Mucosa of rectum (tissue), 2 donors: ENCODE measurements around the gene PALLD.
A peak's percentile ranks its signal among the peaks of the same experiment; 100 is the strongest.

ENCODE experiments used
- H3K27ac ChIP-seq, 2 donors: one replicate each; pipeline ENCODE4 v1.7.0; 2013; ENCODE audit warnings: inconsistent platforms in 2 of 2, low read depth in 2 of 2, low read length in 2 of 2
- H3K27me3 ChIP-seq, 2 donors: one replicate each; pipeline ENCODE4 v1.7.0; 2013; ENCODE audit warnings: low read length in 2 of 2; ENCODE audit not compliant: control insufficient read depth in 2 of 2, insufficient read depth in 2 of 2
- H3K36me3 ChIP-seq, 2 donors: one replicate each; pipeline ENCODE4 v1.7.0; 2013; ENCODE audit warnings: low read length in 2 of 2; ENCODE audit not compliant: control insufficient read depth in 2 of 2, insufficient read depth in 2 of 2
- H3K4me1 ChIP-seq, 2 donors: one replicate each; pipeline ENCODE4 v1.7.0; 2013; ENCODE audit warnings: low read length in 2 of 2, mild to moderate bottlenecking in 1 of 2; ENCODE audit not compliant: control insufficient read depth in 2 of 2, insufficient read depth in 2 of 2
- H3K4me3 ChIP-seq, 2 donors: one replicate each; pipeline ENCODE4 v1.7.0; 2013; ENCODE audit warnings: low read length in 2 of 2
- H3K9ac ChIP-seq, 2 donors: one replicate each; pipeline ENCODE4 v1.7.0; 2013; ENCODE audit warnings: low read length in 2 of 2, low read depth in 1 of 2, mild to moderate bottlenecking in 1 of 2
- H3K9me3 ChIP-seq, 2 donors: one replicate each; pipeline ENCODE4 v1.7.0; 2013; ENCODE audit warnings: low read length in 2 of 2; ENCODE audit not compliant: control insufficient read depth in 2 of 2
- donor health status: healthy.
- donor health status: Normal muscosa, but diverticular disease.

PALLD gene

GRCh38 chr4:168857009-168857408, 360.2 kb downstream of the PALLD start:
- no peak overlapping the region for H3K4me3 ChIP-seq
- no peaks in the 10 kb centered on the region for H3K9me3 ChIP-seq
- H3K36me3 ChIP-seq = peaks cover 2 to 4% of the 10 kb centered on the region in 2 donors
- peaks cover 0 to 3% of the 10 kb centered on the region in 2 donors for H3K4me1 ChIP-seq
- no peak overlapping the region for H3K9ac ChIP-seq
- no peaks in the 10 kb centered on the region for H3K27me3 ChIP-seq
- peak overlapping the region in 1 of 2 donors; percentile 21 for H3K27ac ChIP-seq

DNA sequence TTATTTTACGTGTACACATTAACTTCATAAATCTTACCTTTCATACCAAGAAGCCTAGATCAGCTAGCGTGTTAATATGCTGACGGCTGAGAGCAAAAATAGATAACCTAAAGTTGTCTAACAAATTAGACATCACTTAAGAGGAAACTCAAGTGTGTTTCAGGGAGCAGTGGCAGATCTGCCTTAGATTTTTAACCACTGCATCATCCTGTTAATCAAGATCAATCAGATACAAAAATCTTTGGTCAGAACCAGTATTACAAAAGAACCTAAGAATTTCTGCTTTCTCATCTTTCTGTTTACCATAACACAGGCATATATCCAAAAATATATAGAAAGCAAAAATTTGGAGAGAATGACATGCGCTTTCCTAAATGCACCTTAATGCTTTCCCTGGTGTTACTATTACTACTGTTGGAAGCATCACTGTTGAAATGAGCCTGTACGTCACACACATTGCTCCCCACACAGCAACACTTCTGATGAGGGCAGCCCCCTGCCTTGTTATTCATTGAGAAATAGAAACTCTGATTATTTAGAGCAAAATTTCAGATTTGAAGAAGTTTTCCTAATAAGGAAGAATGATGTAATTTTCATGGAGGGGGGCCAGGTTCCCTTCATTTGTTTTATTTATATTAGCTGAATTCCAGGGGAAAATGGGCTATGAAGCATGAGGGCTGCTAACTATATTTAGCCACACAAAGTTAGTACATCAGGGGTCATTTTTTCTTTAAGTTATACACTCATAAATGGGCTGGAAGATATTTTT, 360.9 kb downstream of the PALLD start:
- H3K36me3 ChIP-seq = peaks cover 2 to 4% of the 10 kb centered on the region in 2 donors
- H3K27me3 ChIP-seq = no peaks in the 10 kb centered on the region
- no peak overlapping the region for H3K4me3 ChIP-seq
- peaks cover 0 to 3% of the 10 kb centered on the region in 2 donors for H3K4me1 ChIP-seq
- H3K9ac ChIP-seq = no peak overlapping the region
- H3K9me3 ChIP-seq = no peaks in the 10 kb centered on the region
- H3K27ac ChIP-seq = peak overlapping the region in 1 of 2 donors; percentile 65

GRCh38 chr4:168859100-168859499, 362.2 kb downstream of the PALLD start:
- peak overlapping the region in 1 of 2 donors; percentile 24 for H3K27ac ChIP-seq
- no peaks in the 10 kb centered on the region for H3K9me3 ChIP-seq
- H3K4me3 ChIP-seq = no peak overlapping the region
- H3K9ac ChIP-seq = no peak overlapping the region
- no peaks in the 10 kb centered on the region for H3K4me1 ChIP-seq
- H3K27me3 ChIP-seq = no peaks in the 10 kb centered on the region
- H3K36me3 ChIP-seq = peaks cover 2 to 4% of the 10 kb centered on the region in 2 donors

DNA sequence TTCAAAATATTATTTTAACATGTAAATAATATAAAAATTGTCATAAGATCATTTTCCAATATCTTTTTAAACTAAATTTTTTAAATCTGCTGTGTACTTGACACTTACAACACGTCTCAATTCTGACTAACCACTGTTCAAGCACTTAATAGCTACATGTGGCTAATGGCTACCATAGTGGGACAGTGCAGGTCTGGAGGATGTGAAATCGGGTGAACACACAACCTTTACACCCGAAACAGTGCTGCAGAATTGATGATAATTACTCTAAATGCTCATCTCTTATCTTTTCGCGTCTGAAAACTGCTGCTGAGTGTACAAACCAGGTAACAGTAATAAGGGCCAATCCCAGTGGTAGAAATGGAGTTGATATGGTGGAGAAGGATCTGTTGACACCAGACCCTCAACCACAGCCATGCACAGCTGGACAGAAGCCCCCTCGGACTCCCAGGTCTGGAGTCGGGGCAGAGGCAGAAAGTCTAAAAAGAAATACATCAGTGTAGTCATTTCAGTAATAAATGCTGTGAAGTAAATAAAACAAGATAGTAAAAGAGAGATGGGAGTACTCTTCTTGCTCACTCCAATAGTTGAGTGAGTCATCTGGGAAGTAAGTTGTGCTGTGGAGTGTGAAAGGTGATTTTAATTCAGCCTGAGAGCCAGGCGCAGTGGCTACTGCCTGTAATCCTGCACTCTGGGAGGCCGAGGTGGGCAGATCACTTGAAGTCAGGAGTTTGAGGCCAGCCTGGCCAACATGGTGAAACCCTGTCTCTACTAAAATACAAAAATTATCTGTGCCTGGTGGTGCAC, 363.2 kb downstream of the PALLD start:
- Histone ChIP-seq H3K27ac (peak overlapping the region in 1 of 2 donors; percentile 8), H3K36me3 (peaks cover 2 to 4% of the 10 kb centered on the region in 2 donors), H3K27me3 (no peaks in the 10 kb centered on the region), H3K4me3 (no peak overlapping the region), H3K9me3 (no peaks in the 10 kb centered on the region), H3K4me1 (no peaks in the 10 kb centered on the region), H3K9ac (no peak overlapping the region)

- Histone ChIP-seq H3K27ac (no peak overlapping the region), H3K4me1 (no peaks in the 10 kb centered on the region), H3K27me3 (no peaks in the 10 kb centered on the region), H3K36me3 (peaks cover 2 to 4% of the 10 kb centered on the region in 2 donors), H3K9me3 (no peaks in the 10 kb centered on the region), H3K4me3 (no peak overlapping the region), H3K9ac (no peak overlapping the region)
Observed at GRCh38 chr4:168860827-168861226, 364.0 kb downstream of the PALLD start.

- H3K4me3 ChIP-seq = no peak overlapping the region
- no peaks in the 10 kb centered on the region for H3K4me1 ChIP-seq
- H3K27ac ChIP-seq = peak overlapping the region in 1 of 2 donors; percentile 2
- H3K9me3 ChIP-seq = no peaks in the 10 kb centered on the region
- H3K27me3 ChIP-seq = no peaks in the 10 kb centered on the region
- peaks cover 2 to 3% of the 10 kb centered on the region in 2 donors for H3K36me3 ChIP-seq
- no peak overlapping the region for H3K9ac ChIP-seq
Observed at GRCh38 chr4:168863719-168864647, 367.1 kb downstream of the PALLD start.

- Histone ChIP-seq H3K9me3 (no peaks in the 10 kb centered on the region), H3K27ac (peak overlapping the region in 1 of 2 donors; percentile 2), H3K4me3 (no peak overlapping the region), H3K4me1 (no peaks in the 10 kb centered on the region), H3K27me3 (no peaks in the 10 kb centered on the region), H3K9ac (no peak overlapping the region), H3K36me3 (no peaks in the 10 kb centered on the region)
Observed at GRCh38 chr4:168864821-168865541, 368.1 kb downstream of the PALLD start.

- no peak overlapping the region for H3K4me3 ChIP-seq
- no peak overlapping the region for H3K9ac ChIP-seq
- H3K36me3 ChIP-seq = no peaks in the 10 kb centered on the region
- H3K9me3 ChIP-seq = no peaks in the 10 kb centered on the region
- H3K4me1 ChIP-seq = no peaks in the 10 kb centered on the region
- no peaks in the 10 kb centered on the region for H3K27me3 ChIP-seq
- no peak overlapping the region for H3K27ac ChIP-seq
Observed at GRCh38 chr4:168865854-168866253, 369.0 kb downstream of the PALLD start.

DNA sequence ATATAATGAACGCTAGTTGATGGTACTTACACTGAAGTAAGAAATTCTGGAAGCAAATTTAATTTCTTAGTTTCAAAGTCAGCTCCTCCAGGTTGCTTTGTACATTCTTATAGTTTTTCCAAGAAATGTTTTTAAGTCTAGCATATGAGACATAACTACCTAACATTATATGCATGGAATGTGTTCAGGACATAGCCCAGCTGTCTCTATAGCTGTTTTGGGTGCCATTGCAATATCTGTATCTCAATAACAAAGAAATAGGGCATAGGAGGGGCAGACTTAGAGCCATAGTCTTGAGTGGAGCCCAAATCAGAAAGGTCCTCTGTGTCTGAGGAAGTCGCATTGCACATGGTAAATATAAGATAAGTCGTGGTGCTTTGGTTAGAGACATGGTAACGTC, 369.8 kb downstream of the PALLD start:
- Histone ChIP-seq H3K36me3 (no peaks in the 10 kb centered on the region), H3K27me3 (no peaks in the 10 kb centered on the region), H3K27ac (no peak overlapping the region), H3K9ac (no peak overlapping the region), H3K4me3 (no peak overlapping the region), H3K9me3 (no peaks in the 10 kb centered on the region), H3K4me1 (no peaks in the 10 kb centered on the region)
